Neural crest cell (in vitro differentiated cells): Measurements from ENCODE around the gene MARK4. TPM values are rescaled to one million over a fixed set of nuclear protein-coding genes. Genes with fewer than 3 reads are reported as not detected.

Experiments used
- DNase-seq: peaks from one replicate; pipeline ENCODE4 v3.0.0; 2021; ENCODE audit warnings: low read depth, mixed read lengths, low spot score
- H3K27ac Mint-ChIP-seq: one replicate; pipeline ENCODE4 v1.8.0; 2021; ENCODE audit warnings: mild to moderate bottlenecking, mixed read lengths; ENCODE audit not compliant: unreplicated experiment
- H3K27me3 Mint-ChIP-seq: 2 replicates; pipeline ENCODE4 v1.8.0; 2021; ENCODE audit warnings: low read depth, mild to moderate bottlenecking, mixed read lengths
- H3K36me3 Mint-ChIP-seq: 2 replicates; pipeline ENCODE4 v1.8.0; 2021; ENCODE audit warnings: low read depth, mild to moderate bottlenecking, mixed read lengths
- H3K4me1 Mint-ChIP-seq: 2 replicates; pipeline ENCODE4 v1.8.0; 2021; ENCODE audit warnings: mixed read lengths
- H3K4me3 Mint-ChIP-seq: one replicate; pipeline ENCODE4 v1.8.0; 2021; ENCODE audit warnings: mild to moderate bottlenecking, mixed read lengths
- H3K9me3 Mint-ChIP-seq: 2 replicates; pipeline ENCODE4 v1.8.0; 2021; ENCODE audit warnings: mixed read lengths
- CTCF ChIP-seq: fragments of 200-600 bp; sonication (generic); conservative IDR thresholded peaks from 2 replicates; pipeline ENCODE4 v1.5.0; 2021; ENCODE audit warnings: antibody characterized with exemption, mild to moderate bottlenecking
- total RNA-seq: library from RNA; stranded (reverse); gene quantifications from 2 replicates; pipeline ENCODE4 v1.2.1, GENCODE V29; 2021

The MARK4 gene
- total RNA-seq, 1 donor from 2014 or later: 59.8 TPM

- no peak overlapping the region for H3K27ac Mint-ChIP-seq
- TF ChIP-seq CTCF: no peak
- no peaks in the 10 kb centered on the region for H3K36me3 Mint-ChIP-seq
- H3K4me3 Mint-ChIP-seq: peak overlapping the region; percentile 85
- no peaks in the 10 kb centered on the region for H3K9me3 Mint-ChIP-seq
- H3K27me3 Mint-ChIP-seq: peaks cover 4% of the 10 kb centered on the region
- DNase-seq: no peak
- peaks cover 31% of the 10 kb centered on the region for H3K4me1 Mint-ChIP-seq
These were observed 747 bp upstream of the MARK4 start for GRCh38 chr19:45250216-45250831.

GRCh38 chr19:45251452-45252354 is 632 bp downstream of the MARK4 start:
- Mint-ChIP-seq H3K27ac (no peak overlapping the region), H3K36me3 (no peaks in the 10 kb centered on the region)

GRCh38 chr19:45253396-45254027 is 2.4 kb downstream of the MARK4 start:
- H3K4me1 Mint-ChIP-seq: peaks cover 21% of the 10 kb centered on the region
- DNase-seq: no peak
- peaks cover 4% of the 10 kb centered on the region for H3K27me3 Mint-ChIP-seq
- no peak for TF ChIP-seq CTCF
- no peaks in the 10 kb centered on the region for H3K36me3 Mint-ChIP-seq
- H3K9me3 Mint-ChIP-seq: no peaks in the 10 kb centered on the region
- H3K27ac Mint-ChIP-seq: no peak overlapping the region
- peak overlapping the region; percentile 89 for H3K4me3 Mint-ChIP-seq

More at GRCh38 chr19:45251452-45252354, 632 bp downstream of the MARK4 start:
- H3K4me3 Mint-ChIP-seq: peak overlapping the region; percentile 89
- H3K27me3 Mint-ChIP-seq: peaks cover 4% of the 10 kb centered on the region
- peaks cover 21% of the 10 kb centered on the region for H3K4me1 Mint-ChIP-seq
- no peak for TF ChIP-seq CTCF
- peak; percentile 24 for DNase-seq
- H3K9me3 Mint-ChIP-seq: no peaks in the 10 kb centered on the region

- peak; percentile 46 for TF ChIP-seq CTCF
- peaks cover 2% of the 10 kb centered on the region for H3K27me3 Mint-ChIP-seq
- peaks cover 21% of the 10 kb centered on the region for H3K4me1 Mint-ChIP-seq
- no peaks in the 10 kb centered on the region for H3K9me3 Mint-ChIP-seq
- peak overlapping the region; percentile 89 for H3K4me3 Mint-ChIP-seq
- DNase-seq: no peak
- H3K27ac Mint-ChIP-seq: no peak overlapping the region
- H3K36me3 Mint-ChIP-seq: no peaks in the 10 kb centered on the region
These were observed 3.0 kb downstream of the MARK4 start for GRCh38 chr19:45254044-45254531.

GRCh38 chr19:45255611-45256157 is 4.6 kb downstream of the MARK4 start:
- Mint-ChIP-seq H3K4me1 (peaks cover 19% of the 10 kb centered on the region), H3K4me3 (no peak overlapping the region), H3K27me3 (peaks cover 1% of the 10 kb centered on the region), H3K36me3 (no peaks in the 10 kb centered on the region), H3K9me3 (no peaks in the 10 kb centered on the region), H3K27ac (peak overlapping the region; percentile 67)
- DNase-seq: no peak
- TF ChIP-seq CTCF: no peak
